OCI-LY3 (cell line): ENCODE measurements around the gene NEB.
"Not testable (repeated sequence)": the region's sequence is repeated elsewhere in the genome, so short reads cannot be mapped to it uniquely, and the experiment has no call there.

Experiments
- CTCF ChIP-seq: fragments of 200-600, 300-600 bp; sonication (generic); IDR thresholded peaks from 2 replicates; pipeline ENCODE4 v1.5.1; 2014; ENCODE audit warnings: antibody characterized with exemption, low read length, low read depth
- EZH2phosphoT487 ChIP-seq: fragments of 200-600 bp; shearing (Covaris generic); IDR thresholded peaks from 2 replicates; pipeline ENCODE4 v1.6.1; 2018; ENCODE audit warnings: antibody characterized with exemption, mixed run types, low read depth

DNA sequence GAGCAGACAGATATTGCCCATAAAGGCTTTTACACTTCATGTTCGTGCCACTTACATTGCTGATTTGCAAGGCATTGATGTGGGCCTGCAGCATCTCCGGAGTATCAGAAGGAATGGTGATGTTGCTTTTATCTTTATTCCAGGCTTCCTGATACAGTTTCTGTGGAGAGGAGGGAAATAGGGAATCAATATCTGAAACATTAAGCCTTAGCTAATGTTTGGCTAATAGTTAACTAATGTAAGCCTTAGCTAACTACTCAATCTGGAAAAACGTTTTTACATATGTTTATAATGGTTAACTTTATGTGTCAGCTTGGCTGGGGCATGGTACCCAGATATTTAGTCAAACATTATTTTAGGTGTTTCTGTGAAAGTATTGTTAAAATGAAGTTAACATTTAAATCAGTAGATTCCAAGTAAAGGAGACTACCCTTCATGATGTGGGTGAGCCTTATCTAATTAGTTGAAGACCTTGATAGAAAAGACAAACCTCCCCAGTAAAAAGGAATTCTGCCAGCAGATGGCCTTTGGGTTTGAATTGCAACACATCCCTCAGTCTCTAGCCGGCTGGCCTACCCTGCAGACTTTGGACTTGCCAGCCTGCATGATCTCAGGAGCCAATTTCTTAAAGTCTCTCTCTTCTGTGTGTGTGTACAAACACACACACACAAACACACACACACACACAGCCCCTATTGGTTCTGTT is 137.2 kb downstream of the NEB start:
- TF ChIP-seq CTCF, EZH2phosphoT487: not testable (repeated sequence)
